GM12891 (cell line): ENCODE measurements around the gene EIF4E2.

Experiments
- POLR2A ChIP-seq: IDR thresholded peaks from 2 replicates; pipeline ENCODE4 v1.6.1; 2011; ENCODE audit warnings: low read depth, low read length, control low read depth
- POLR2AphosphoS5 ChIP-seq: IDR thresholded peaks from 2 replicates; pipeline ENCODE4 v1.6.1; 2011; ENCODE audit warnings: low read depth, low read length, control low read depth
- SPI1 ChIP-seq: IDR thresholded peaks from 2 replicates; pipeline ENCODE4 v1.6.1; 2011; ENCODE audit warnings: low read depth, low read length, control low read depth
- TAF1 ChIP-seq: IDR thresholded peaks from 2 replicates; pipeline ENCODE4 v1.6.1; 2011; ENCODE audit warnings: low read depth, low read length, control low read depth

- TF ChIP-seq POLR2A (no peak), TAF1 (no peak), SPI1 (no peak), POLR2AphosphoS5 (no peak)
Observed at GRCh38 chr2:232526372-232526941, 24.0 kb upstream of the EIF4E2 start.
